H9 (cell line): ENCODE measurements around the gene UTP14A. TPM values are rescaled to one million over a fixed set of nuclear protein-coding genes. Genes with fewer than 3 reads are reported as not detected.

Source experiments
- DNase-seq: peaks from one replicate; pipeline ENCODE4 v3.0.0-alpha.2; 2017
- H2AFZ ChIP-seq: one replicate; pipeline ENCODE4 v1.6.1; 2013; ENCODE audit warnings: mild to moderate bottlenecking, low read length, control low read depth, moderate library complexity
- H2AK5ac ChIP-seq: 2 replicates; pipeline ENCODE4 v1.6.1; 2013; ENCODE audit warnings: low read length, control low read depth, mixed read lengths; ENCODE audit not compliant: insufficient read length
- H2BK120ac ChIP-seq: one replicate; pipeline ENCODE4 v1.6.1; 2013; ENCODE audit warnings: low read depth, mild to moderate bottlenecking, low read length, control low read depth, inconsistent platforms; ENCODE audit not compliant: poor library complexity, severe bottlenecking
- H2BK12ac ChIP-seq: 2 replicates; pipeline ENCODE4 v1.6.1; 2013; ENCODE audit warnings: low read length, control low read depth, mixed read lengths, low read depth; ENCODE audit not compliant: insufficient read length
- H2BK15ac ChIP-seq: 2 replicates; pipeline ENCODE4 v1.6.1; 2013; ENCODE audit warnings: low read depth, low read length, control low read depth
- H2BK20ac ChIP-seq: one replicate; pipeline ENCODE4 v1.6.1; 2013; ENCODE audit warnings: low read depth, mild to moderate bottlenecking, low read length, control low read depth, inconsistent platforms; ENCODE audit not compliant: poor library complexity, severe bottlenecking
- H2BK5ac ChIP-seq: 2 replicates; pipeline ENCODE4 v1.6.1; 2013; ENCODE audit warnings: low read length, control low read depth, mixed read lengths; ENCODE audit not compliant: insufficient read length
- H3K14ac ChIP-seq: 2 replicates; pipeline ENCODE4 v1.6.1; 2013; ENCODE audit warnings: low read length, control low read depth; ENCODE audit not compliant: insufficient read depth
- H3K18ac ChIP-seq: 2 replicates; pipeline ENCODE4 v1.6.1; 2013; ENCODE audit warnings: low read depth, mild to moderate bottlenecking, mixed read lengths, low read length, control low read depth; ENCODE audit not compliant: insufficient read length
- H3K23ac ChIP-seq: 2 replicates; pipeline ENCODE4 v1.6.1; 2013; ENCODE audit warnings: low read length, control low read depth, mixed read lengths, low read depth; ENCODE audit not compliant: insufficient read length
- H3K23me2 ChIP-seq: 2 replicates; pipeline ENCODE4 v1.6.1; 2013; ENCODE audit warnings: low read depth, mild to moderate bottlenecking, mixed read lengths, low read length, control low read depth; ENCODE audit not compliant: insufficient read length, poor library complexity, severe bottlenecking
- H3K27ac ChIP-seq: 2 replicates; pipeline ENCODE4 v1.5.1; 2013; ENCODE audit warnings: low read length, control low read depth, mixed read lengths, low read depth; ENCODE audit not compliant: insufficient read length
- H3K27me3 ChIP-seq: 2 replicates; pipeline ENCODE4 v1.6.1; 2013; ENCODE audit warnings: low read length, control low read depth, inconsistent platforms; ENCODE audit not compliant: insufficient read depth
- H3K4ac ChIP-seq: 2 replicates; pipeline ENCODE4 v1.6.1; 2013; ENCODE audit warnings: low read depth, mild to moderate bottlenecking, control low read depth, inconsistent platforms, low read length, moderate library complexity
- H3K4me1 ChIP-seq: 2 replicates; pipeline ENCODE4 v1.6.1; 2013; ENCODE audit warnings: low read length, control low read depth, inconsistent platforms; ENCODE audit not compliant: insufficient read depth
- H3K4me2 ChIP-seq: 2 replicates; pipeline ENCODE4 v1.6.1; 2013; ENCODE audit warnings: low read length, control low read depth, mixed read lengths; ENCODE audit not compliant: insufficient read length, insufficient read depth
- H3K56ac ChIP-seq: 2 replicates; pipeline ENCODE4 v1.6.1; 2013; ENCODE audit warnings: low read depth, mild to moderate bottlenecking, mixed read lengths, low read length, control low read depth; ENCODE audit not compliant: insufficient read length
- H3K79me1 ChIP-seq: 2 replicates; pipeline ENCODE4 v1.6.1; 2013; ENCODE audit warnings: low read depth, mild to moderate bottlenecking, moderate library complexity, low read length, control low read depth, inconsistent platforms; ENCODE audit not compliant: insufficient read depth, poor library complexity, severe bottlenecking
- H3K79me2 ChIP-seq: 2 replicates; pipeline ENCODE4 v1.6.1; 2013; ENCODE audit warnings: low read length, control low read depth, inconsistent platforms; ENCODE audit not compliant: insufficient read depth
- H3K9ac ChIP-seq: 2 replicates; pipeline ENCODE4 v1.6.1; 2013; ENCODE audit warnings: low read length, control low read depth, mixed read lengths; ENCODE audit not compliant: insufficient read length; ENCODE audit errors: extremely low read depth
- H3K9me3 ChIP-seq: one replicate; pipeline ENCODE4 v1.6.1; 2013; ENCODE audit warnings: low read depth, low read length, inconsistent platforms; ENCODE audit not compliant: control insufficient read depth
- H3T11ph ChIP-seq: one replicate; pipeline ENCODE4 v1.6.1; 2013; ENCODE audit warnings: mild to moderate bottlenecking, low read length, control low read depth, inconsistent platforms
- H4K20me1 ChIP-seq: one replicate; pipeline ENCODE4 v1.6.1; 2013; ENCODE audit not compliant: control insufficient read depth, insufficient read length, insufficient read depth
- H4K5ac ChIP-seq: 2 replicates; pipeline ENCODE4 v1.6.1; 2013; ENCODE audit warnings: low read depth, mild to moderate bottlenecking, mixed read lengths, low read length, control low read depth; ENCODE audit not compliant: insufficient read length
- H4K8ac ChIP-seq: replicated peaks from 2 replicates; pipeline ENCODE4 v1.6.1; 2013; ENCODE audit warnings: low read length, control low read depth, mixed read lengths, low read depth; ENCODE audit not compliant: insufficient read length
- H4K91ac ChIP-seq: 2 replicates; pipeline ENCODE4 v1.6.1; 2013; ENCODE audit warnings: low read depth, mild to moderate bottlenecking, moderate library complexity, mixed read lengths, low read length, control low read depth; ENCODE audit not compliant: insufficient read length
- H3K27ac Mint-ChIP-seq, 3 experiments: 2 replicates in 2 of 3; 3 replicates in 1 of 3; pipeline ENCODE4 v1.8.0; 2020 to 2021; ENCODE audit warnings: mixed read lengths in 3 of 3, mild to moderate bottlenecking in 1 of 3, moderate library complexity in 1 of 3
- H3K27me3 Mint-ChIP-seq: 2 replicates; pipeline ENCODE4 v1.8.0; 2021; ENCODE audit warnings: low read depth, mild to moderate bottlenecking, moderate library complexity, mixed read lengths
- H3K36me3 Mint-ChIP-seq, 3 experiments: 2 replicates in 2 of 3; 3 replicates in 1 of 3; pipeline ENCODE4 v1.8.0; 2020 to 2021; ENCODE audit warnings: low read depth in 3 of 3, mixed read lengths in 3 of 3; ENCODE audit not compliant: insufficient read depth in 1 of 3
- H3K4me1 Mint-ChIP-seq, 2 experiments: 2 replicates each; pipeline ENCODE4 v1.8.0; 2020; ENCODE audit warnings: mixed read lengths in 2 of 2
- H3K4me3 Mint-ChIP-seq, 2 experiments: 2 replicates in 1 of 2; 3 replicates in 1 of 2; pipeline ENCODE4 v1.8.0; 2020 to 2021; ENCODE audit warnings: mild to moderate bottlenecking in 2 of 2, mixed read lengths in 2 of 2, moderate library complexity in 1 of 2
- H3K9me3 Mint-ChIP-seq, 2 experiments: 2 replicates in 1 of 2; 3 replicates in 1 of 2; pipeline ENCODE4 v1.8.0; 2020; ENCODE audit warnings: mild to moderate bottlenecking in 2 of 2, mixed read lengths in 2 of 2, moderate library complexity in 1 of 2
- WGBS: extraction: QIAGEN DNeasy Blood & Tissue Kit; methylation state at CpG from one replicate; pipeline ENCODE4 v1.1.7; 2013; ENCODE audit warnings: missing lambda C conversion rate, low lambda C conversion rate, mixed read lengths; ENCODE audit not compliant: insufficient read length; ENCODE audit errors: extremely low coverage; 5-methylcytosine and 5-hydroxymethylcytosine counted together
- total RNA-seq: library from RNA; stranded (reverse); gene quantifications from 2 replicates; pipeline ENCODE4 v1.2.1, GENCODE V29; 2021
- TF ChIP-seq, protein P1 (sequence below): fragments of 200-600 bp; sonication (generic); conservative IDR thresholded peaks from 3 replicates; pipeline ENCODE4 v1.8.0; 2021; ENCODE audit warnings: antibody characterized with exemption, mild to moderate bottlenecking

Gene UTP14A
- total RNA-seq, 1 experiment from 2014 or later: 37.0 TPM

DNA sequence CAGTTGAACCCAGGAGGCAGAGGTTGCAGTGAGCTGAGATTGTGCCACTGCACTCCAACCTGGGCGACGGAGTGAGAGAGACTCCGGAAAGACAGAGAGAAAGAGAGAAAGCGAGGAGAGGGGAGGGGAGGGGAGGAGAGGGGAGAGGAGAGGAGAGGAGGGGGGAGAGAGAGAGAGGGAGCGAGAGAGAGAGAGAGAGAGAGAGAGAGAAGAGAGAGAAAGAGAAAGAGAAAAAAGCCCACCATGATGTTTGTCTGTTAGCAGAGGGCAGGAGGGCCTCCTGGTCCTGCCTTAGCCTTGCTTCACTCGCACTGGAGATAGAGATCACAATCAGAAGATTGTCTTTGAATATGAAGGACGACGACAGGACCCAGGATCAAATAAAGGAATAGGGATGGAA lies 57.8 kb downstream of the UTP14A start:
- no peak overlapping the region for H2BK120ac ChIP-seq
- H3K27me3 ChIP-seq: peaks cover 19% of the 10 kb centered on the region
- Mint-ChIP-seq H3K27me3 (peaks cover 72% of the 10 kb centered on the region), H3K36me3 (0 out of 7 replicates have a peak, but pooled peaks cover 0 to 3% (median 0%) of the 10 kb centered on the region in 3 experiments), H3K4me3 (no peak overlapping the region), H3K27ac (no peak overlapping the region), H3K9me3 (peaks cover 0 to 81% of the 10 kb centered on the region in 2 experiments; a peak in 2 of 5 replicates), H3K4me1 (peaks cover 8 to 15% of the 10 kb centered on the region in 2 experiments)
- no peak overlapping the region for H3K56ac ChIP-seq
- no peaks in the 10 kb centered on the region for H4K20me1 ChIP-seq
- no peak overlapping the region for H2BK12ac ChIP-seq
- no peak overlapping the region for H2BK20ac ChIP-seq
- H4K91ac ChIP-seq: no peak overlapping the region
- no peak overlapping the region for H3K27ac ChIP-seq
- no peak overlapping the region for H2BK5ac ChIP-seq
- H3K79me1 ChIP-seq: no peaks in the 10 kb centered on the region
- H3K14ac ChIP-seq: no peak overlapping the region
- no peak overlapping the region for H3K9ac ChIP-seq
- no peaks in the 10 kb centered on the region for H3K79me2 ChIP-seq
- no peak overlapping the region for H3K23ac ChIP-seq
- DNase-seq: no peak
- no peak overlapping the region for H3K4me2 ChIP-seq
- peaks cover 15% of the 10 kb centered on the region for H3K9me3 ChIP-seq
- H3T11ph ChIP-seq: no peak overlapping the region
- no peaks in the 10 kb centered on the region for H3K4me1 ChIP-seq
- H4K8ac ChIP-seq: no peak overlapping the region
- no peak overlapping the region for H2AK5ac ChIP-seq
- no peak overlapping the region for H3K18ac ChIP-seq
- no CpG with 5 or more reads among the region's 8 CpGs for WGBS
- H4K5ac ChIP-seq: no peak overlapping the region
- TF ChIP-seq, protein P1, sequence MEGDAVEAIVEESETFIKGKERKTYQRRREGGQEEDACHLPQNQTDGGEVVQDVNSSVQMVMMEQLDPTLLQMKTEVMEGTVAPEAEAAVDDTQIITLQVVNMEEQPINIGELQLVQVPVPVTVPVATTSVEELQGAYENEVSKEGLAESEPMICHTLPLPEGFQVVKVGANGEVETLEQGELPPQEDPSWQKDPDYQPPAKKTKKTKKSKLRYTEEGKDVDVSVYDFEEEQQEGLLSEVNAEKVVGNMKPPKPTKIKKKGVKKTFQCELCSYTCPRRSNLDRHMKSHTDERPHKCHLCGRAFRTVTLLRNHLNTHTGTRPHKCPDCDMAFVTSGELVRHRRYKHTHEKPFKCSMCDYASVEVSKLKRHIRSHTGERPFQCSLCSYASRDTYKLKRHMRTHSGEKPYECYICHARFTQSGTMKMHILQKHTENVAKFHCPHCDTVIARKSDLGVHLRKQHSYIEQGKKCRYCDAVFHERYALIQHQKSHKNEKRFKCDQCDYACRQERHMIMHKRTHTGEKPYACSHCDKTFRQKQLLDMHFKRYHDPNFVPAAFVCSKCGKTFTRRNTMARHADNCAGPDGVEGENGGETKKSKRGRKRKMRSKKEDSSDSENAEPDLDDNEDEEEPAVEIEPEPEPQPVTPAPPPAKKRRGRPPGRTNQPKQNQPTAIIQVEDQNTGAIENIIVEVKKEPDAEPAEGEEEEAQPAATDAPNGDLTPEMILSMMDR: no peak
- no peak overlapping the region for H2AFZ ChIP-seq
- H3K23me2 ChIP-seq: peaks cover 7% of the 10 kb centered on the region
- H3K4ac ChIP-seq: no peak overlapping the region
- H2BK15ac ChIP-seq: no peak overlapping the region
